Ramos (cell line): ENCODE measurements around the gene POLR1B.

Source experiments
- in situ Hi-C: fragments of 300-500 bp; cut with MboI; formaldehyde crosslinking; loops from one replicate; pipeline ENCODE4 v1.14.3; 2022; ENCODE audit warnings: low sequenced_read_pairs; ENCODE audit not compliant: unreplicated experiment

Gene POLR1B

GRCh38 chr2:112623913-112624777 is 81.9 kb downstream of the POLR1B start:
- in situ Hi-C loops = loop anchor here (5.0 to 10.0 kb wide), 2 partner anchors 98 to 261 kb away; partner anchors contain the start of gene NT5DC4

DNA sequence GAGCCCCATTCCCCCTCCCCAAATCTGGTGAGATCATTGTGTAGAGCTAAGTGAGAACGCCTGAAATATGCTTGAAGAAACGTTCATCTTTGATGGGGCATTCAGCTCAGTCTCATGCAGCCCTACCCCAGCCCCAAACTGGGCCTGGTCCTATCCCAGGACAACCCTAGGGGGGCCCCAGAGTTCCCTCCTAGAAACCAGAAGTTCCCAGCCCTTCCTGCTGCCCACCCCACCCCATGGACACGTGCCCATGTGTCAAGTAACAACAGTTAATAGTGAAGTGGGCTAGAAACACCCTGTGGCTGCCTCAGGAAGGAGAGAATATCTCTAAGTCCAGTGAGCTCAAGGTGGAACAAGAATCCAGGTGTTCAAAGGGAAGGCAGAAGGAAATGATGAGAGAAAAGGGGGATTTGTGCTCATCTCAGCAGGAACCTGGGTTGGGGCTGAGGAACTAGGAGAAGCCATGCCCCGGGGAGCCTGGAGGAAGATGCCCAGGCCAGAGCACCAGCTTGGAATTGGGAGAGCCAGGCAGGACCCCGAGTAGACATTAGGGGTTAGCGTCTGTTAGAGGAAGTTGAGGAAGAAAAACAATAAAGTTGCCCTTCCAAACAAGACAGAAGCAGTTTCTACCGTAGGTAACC is 83.3 kb downstream of the POLR1B start:
- in situ Hi-C loops = loop anchor here (10.0 kb wide), 1 partner anchor 259 kb away; no protein-coding TSS in a partner anchor

- in situ Hi-C loops = loop anchor here (10.0 kb wide), 1 partner anchor 258 kb away; no protein-coding TSS in a partner anchor
These were observed 84.4 kb downstream of the POLR1B start for GRCh38 chr2:112626604-112627059.
